Measurements from ENCODE around the gene GP1BA.

- TF ChIP-seq CTCF (IDR thresholded peaks at IDR 0.05; ENCODE audit: low read depth, low read length, poor library complexity, severe bottlenecking) (no peak), EZH2phosphoT487 (IDR thresholded peaks at IDR 0.05; ENCODE audit: borderline replicate concordance, low read length) (no peak)
Observed at GRCh38 chr17:4960279-4960922, 28.3 kb downstream of the GP1BA start.
